DND-41 (cell line): Measurements from ENCODE around the gene FEZF2.

Source experiments
- EZH2 ChIP-seq: IDR thresholded peaks from 3 replicates; pipeline ENCODE4 v1.6.1; 2012; ENCODE audit warnings: borderline replicate concordance, low read depth, mild to moderate bottlenecking, moderate library complexity, low read length, inconsistent platforms; ENCODE audit not compliant: severe bottlenecking
- TF ChIP-seq, protein P1 (sequence below): IDR thresholded peaks from 2 replicates; pipeline ENCODE4 v1.5.1; 2012; ENCODE audit warnings: borderline replicate concordance, low read length, moderate library complexity, mild to moderate bottlenecking; ENCODE audit not compliant: poor library complexity, severe bottlenecking; ENCODE audit errors: extremely low read depth

DNA sequence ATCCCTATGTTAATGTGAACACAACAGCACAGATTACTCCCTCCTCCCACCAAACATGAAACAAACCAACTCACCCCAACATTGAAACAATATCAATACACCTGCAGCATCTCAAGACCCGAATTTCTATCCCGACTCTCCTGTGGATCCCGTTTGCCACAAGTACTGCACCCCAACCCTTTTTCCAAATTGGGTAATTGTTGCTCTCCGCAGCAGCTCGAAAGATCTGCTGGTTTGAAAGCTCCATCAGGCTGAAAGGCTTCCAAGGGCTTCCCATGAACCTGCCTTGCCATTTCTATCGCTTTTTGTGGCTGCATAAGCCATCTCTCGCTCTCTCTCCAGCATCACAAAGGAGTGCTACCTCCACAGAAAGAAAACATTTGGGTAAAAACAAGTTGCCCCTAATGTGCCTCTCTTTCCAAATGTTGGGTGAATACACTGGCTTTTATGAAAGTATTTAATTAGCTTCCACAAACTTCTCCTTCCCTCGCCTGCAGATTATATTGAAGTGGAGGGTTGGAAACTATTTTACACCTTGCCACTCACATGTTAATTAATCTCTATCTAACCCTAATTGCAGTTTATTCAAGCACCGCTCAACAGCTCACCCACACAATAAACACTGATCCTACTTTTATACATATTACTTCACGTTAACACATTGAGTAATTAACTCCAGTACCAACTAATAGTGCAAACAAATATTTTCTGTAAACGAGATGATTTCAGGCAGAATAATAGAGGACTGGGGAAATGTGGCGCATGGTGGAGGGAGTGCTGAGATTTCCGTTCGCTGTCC is 2.5 kb upstream of the FEZF2 start:
- TF ChIP-seq, protein P1, sequence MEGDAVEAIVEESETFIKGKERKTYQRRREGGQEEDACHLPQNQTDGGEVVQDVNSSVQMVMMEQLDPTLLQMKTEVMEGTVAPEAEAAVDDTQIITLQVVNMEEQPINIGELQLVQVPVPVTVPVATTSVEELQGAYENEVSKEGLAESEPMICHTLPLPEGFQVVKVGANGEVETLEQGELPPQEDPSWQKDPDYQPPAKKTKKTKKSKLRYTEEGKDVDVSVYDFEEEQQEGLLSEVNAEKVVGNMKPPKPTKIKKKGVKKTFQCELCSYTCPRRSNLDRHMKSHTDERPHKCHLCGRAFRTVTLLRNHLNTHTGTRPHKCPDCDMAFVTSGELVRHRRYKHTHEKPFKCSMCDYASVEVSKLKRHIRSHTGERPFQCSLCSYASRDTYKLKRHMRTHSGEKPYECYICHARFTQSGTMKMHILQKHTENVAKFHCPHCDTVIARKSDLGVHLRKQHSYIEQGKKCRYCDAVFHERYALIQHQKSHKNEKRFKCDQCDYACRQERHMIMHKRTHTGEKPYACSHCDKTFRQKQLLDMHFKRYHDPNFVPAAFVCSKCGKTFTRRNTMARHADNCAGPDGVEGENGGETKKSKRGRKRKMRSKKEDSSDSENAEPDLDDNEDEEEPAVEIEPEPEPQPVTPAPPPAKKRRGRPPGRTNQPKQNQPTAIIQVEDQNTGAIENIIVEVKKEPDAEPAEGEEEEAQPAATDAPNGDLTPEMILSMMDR = no peak
- no peak for TF ChIP-seq EZH2
